GM12891 (cell line): ENCODE results near the gene SNX32.

Experiments used
- POLR2A ChIP-seq: IDR thresholded peaks from 2 replicates; pipeline ENCODE4 v1.6.1; 2011; ENCODE audit warnings: low read depth, low read length, control low read depth
- POLR2AphosphoS5 ChIP-seq: IDR thresholded peaks from 2 replicates; pipeline ENCODE4 v1.6.1; 2011; ENCODE audit warnings: low read depth, low read length, control low read depth

DNA sequence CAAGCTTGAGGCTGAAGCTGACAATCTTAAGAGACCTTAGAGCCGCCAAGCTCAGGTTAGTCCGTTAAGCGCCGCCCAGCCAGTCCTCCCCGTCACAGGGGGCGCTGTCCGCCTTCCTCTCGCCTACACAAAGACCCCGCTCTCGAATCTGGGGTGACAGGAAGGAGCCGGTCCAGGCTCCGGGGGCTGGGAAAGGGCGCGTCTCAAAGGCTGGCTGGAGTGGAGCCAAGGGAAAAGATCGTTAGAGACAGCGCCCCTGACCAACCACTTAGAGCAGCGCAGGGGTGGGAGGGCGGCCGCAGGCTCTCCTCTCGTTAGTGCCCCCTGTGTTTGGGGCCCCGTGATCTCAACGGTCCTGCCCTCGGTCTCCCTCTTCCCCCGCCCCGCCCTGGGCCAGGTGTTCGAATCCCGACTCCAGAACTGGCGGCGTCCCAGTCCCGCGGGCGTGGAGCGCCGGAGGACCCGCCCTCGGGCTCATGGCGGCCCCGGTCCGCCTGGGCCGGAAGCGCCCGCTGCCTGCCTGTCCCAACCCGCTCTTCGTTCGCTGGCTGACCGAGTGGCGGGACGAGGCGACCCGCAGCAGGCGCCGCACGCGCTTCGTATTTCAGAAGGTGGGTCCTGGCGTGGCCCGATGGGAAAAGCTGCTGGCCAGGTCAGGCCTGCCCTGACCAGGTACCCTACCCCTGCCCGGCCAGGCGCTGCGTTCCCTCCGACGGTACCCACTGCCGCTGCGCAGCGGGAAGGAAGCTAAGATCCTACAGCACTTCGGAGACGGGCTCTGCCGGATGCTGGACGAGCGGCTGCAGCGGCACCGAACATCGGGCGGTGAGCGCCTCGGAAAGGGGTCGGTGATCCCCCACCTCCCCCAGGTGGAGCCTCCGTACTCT is 26.8 kb downstream of the SNX32 start, which contains the start of gene MUS81:
- TF ChIP-seq POLR2A (no peak), POLR2AphosphoS5 (no peak)
